Activated T-cell treated with anti-CD3 and anti-CD28 coated beads for 4 hours (primary cell): ENCODE data around the gene FBRSL1.

Source experiments
- DNase-seq: peaks from one replicate; pipeline ENCODE4 v3.0.0-alpha.2; 2020

Gene FBRSL1

GRCh38 chr12:132500142-132500855, 10.3 kb downstream of the FBRSL1 start:
- no peak for DNase-seq

- no peak for DNase-seq
Measured at GRCh38 chr12:132500856-132501180, 10.9 kb downstream of the FBRSL1 start.

- DNase-seq = no peak
Measured at GRCh38 chr12:132501204-132501940, 11.4 kb downstream of the FBRSL1 start.

DNA sequence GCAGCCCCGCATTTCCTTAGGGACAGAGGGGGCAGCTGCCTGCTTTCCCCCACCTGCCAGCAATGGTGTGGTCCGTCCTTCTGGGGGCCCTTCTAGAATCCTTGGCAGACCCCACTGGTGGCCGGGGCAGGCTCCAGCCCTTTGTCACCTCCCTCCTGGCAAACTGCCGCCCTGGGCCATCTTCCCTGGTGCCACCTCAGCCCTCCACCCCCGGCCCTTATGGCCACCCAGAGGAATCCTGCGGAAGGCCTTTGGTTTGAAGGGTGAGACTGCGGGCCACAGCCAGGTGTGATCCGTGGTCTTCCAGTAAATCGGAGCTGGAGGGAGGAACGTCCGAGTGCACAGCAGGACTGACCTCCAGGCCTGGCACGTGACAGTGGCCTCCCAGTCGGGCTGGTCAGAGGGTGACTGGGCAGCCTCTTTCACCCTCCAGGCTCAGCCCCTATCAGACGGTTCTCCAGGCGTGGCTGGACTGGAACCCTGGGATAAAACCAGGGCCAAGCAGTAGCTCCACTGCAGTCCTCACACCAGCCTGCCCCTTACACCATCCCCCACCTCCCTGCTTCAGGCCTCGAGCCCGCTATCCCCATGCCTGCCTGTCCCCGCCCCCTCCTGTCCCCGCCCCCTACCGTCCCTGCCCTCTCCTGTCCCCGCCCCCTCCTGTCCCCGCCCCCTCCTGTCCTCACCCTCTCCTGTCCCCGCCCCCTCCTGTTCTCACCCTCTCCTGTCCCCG, 12.4 kb downstream of the FBRSL1 start:
- no peak for DNase-seq

GRCh38 chr12:132502882-132503193, 12.9 kb downstream of the FBRSL1 start:
- DNase-seq = no peak

GRCh38 chr12:132503618-132504204, 13.8 kb downstream of the FBRSL1 start:
- no peak for DNase-seq

DNA sequence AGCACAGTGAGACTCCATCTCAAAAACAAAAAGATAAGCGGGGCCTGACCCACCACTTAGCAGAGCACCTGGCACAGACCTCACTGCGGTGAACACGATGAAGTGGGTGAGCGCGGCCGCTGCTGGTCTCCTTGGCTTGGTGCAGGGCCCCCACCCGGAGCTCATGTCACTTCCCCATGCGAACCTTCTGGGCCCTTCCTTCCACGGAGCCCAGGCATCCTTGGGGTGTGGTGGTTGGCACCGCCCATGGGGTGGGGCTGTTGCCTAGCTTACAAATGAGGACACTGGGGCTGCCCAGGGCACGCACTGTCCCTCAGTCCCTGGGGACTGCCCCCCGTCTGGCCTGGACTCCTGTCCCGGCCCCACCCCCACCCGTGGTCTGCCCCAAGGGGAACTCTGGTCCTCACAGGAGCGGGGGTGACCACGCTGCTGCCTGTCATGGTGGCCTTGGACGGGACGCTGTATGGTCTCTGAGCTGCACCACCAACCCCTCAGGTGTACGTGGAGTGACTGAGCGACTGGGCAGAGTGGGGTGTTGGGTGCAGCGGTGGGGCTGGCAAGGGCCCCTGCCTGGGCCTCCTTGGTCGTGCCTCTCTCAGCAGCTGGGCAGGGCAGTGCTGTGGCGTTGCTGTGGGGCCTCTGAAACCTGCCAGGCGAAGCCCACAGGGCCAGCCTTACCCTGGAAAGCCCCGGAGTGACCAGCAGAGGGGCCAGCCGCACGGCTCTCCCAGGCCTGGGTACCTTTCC, 15.3 kb downstream of the FBRSL1 start:
- DNase-seq = no peak

DNA sequence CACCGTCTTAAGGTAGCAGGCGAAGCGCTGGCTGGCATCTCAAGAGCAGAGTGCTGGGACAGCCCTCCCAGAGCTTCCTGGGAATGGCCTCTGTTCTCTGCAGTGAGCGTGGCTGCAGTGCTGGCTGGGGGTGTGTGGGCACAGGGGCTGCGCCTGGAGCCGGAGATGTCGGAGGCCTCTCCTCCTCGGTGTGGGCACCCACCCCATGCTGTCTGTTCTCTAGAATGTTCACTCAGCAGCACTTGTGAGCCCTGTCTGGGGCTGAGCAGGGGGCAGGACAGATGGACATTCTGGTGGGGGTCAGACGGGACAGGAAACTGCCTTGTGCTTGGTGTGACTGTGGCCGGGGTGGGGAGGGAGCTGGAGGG, 15.9 kb downstream of the FBRSL1 start:
- DNase-seq = no peak

DNA sequence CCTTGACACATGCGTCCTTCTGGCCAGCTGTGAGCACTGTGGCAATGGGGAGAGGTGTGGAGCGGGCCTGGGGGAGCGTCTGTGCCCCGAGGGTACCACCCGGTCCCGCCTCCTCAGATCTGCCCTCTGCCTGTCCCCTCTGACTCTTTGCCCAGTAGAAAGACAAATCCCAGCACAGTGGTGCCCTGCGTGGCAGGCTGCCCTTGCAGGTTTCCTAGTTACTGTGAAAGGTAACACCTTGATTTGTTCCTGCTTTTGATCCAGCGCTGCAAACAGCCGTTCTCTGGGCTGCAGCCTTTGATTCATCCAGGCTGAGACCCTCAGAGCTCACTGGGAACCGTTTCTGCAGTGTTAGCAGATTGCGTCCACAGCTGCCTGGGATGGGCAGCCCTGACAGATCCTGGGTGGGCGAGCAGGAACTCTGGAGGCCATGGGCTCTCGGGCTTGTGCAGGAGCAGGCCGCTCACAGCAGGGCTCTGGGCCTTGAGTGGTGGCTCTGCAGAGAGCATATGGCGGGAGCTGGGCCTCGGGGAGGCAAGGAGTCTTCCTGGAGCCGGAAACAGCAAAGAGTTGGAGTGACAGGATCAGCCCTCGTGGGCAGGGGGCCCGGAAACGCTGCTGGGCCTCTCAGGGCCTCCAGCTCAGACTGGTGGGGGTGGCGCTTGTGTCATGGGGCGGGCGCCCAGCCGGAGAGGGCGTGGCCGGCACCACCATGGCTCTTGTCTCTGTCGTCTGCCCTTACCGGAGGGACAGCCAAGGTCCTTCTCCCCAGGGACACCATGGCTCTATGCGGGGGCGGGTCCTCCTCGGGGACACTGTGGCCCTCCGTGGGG, 16.6 kb downstream of the FBRSL1 start:
- peak; percentile 40 for DNase-seq

DNA sequence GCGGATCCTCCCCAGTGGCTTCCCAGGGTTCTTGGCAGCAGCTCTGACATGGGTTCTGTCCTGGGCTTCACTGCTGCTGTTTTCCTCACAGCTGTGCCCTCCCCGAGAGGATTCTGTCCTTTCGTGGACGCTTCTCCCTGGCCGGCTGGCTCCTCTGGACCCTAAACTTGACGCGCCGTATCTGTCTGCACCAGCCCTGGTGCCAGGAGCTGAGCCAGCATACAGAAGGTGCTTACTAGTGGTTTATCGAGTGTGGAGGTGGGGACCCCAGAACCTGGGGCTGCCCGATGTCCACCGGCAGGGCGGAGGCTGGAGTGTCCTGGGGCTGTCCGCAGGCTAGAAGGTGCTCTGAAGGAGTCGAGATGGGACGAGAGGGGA, 17.2 kb downstream of the FBRSL1 start:
- no peak for DNase-seq

GRCh38 chr12:132507656-132508490, 17.9 kb downstream of the FBRSL1 start:
- DNase-seq = no peak

DNA sequence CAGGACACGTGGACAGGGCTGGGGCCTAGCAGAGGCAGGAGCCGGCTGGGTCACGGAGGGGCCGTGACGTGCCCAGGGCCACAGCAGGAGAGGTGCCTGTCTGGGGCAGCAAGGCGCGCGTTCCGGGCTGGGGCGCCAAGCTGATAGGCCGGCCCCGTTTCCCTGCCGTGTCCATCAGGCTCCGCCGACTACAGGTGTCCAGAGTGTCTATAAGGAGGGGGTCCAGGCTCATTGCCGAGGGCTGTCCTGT, 18.5 kb downstream of the FBRSL1 start:
- DNase-seq = no peak

DNA sequence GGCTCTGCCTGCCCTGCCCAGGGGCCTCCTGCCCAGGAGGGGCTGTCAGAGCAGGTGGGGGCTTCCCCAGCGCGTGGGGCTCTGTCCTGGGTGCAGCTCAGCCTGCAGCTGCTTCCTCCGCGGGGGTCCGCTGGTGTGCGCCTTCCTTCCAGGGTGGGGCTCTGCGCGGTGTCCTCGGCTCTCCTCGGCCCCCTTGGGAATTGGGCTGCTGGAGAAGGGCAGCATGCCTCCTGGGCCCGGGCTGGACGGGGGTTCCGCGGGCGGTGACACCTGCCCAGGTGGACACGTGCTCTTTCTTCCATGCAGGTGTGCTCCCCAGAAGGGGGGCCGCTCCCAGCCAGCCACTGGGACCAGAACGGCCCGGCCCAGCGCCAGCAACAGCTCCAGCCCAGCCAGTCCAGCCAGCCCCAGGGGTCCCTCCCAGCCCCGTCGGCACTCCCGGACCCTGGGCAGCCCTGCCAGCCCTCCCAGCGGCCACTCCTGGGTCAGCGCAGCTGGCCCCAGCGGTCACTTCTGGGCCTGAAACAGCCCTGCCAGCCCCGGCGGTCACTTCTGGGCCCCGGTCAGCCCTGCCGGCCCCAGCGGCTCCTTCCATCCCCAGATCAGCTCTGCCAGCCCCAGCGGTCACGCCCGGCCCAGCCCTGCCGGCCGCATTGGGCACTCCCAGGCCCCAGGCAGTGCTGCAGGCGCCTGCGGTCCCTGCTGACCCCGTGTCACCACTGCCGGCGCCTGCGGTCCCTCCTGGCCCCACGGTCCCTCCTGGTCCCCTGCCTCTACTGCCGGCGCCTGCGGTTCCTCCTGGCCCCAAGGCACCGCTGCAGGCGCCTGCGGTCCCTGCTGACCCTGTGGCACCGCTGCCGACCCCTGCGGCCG, 19.1 kb downstream of the FBRSL1 start:
- no peak for DNase-seq

DNA sequence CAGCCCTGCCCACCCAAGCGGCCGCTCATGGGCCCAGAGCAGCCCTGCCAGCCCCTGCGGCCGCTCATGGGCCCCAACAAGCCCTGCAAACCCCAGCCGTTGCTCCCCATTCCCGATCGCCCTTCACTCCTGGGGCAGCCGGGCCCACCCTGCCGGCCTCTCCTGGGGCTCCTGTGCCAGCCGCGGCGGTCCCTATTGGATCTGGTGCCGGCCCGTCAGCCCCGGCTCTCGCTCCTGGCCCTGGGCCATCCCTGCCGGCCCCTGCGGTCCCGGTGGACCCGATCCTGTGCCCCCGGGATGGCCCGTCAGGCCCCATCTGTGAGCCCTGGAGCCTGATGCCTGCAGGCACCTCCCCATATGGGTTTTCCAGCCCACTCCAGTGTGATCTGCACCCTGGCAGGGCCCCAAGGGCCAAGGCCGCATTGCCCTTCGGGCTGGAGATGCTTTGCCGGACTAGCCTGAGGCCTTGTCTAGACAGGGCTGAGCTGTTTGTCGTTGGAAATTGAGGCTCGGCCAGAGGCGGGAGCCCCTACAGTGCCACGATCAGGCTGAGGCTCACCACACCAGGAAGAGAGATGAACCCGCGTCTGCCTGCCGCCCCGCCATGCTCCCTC, 20.3 kb downstream of the FBRSL1 start:
- no peak for DNase-seq

DNA sequence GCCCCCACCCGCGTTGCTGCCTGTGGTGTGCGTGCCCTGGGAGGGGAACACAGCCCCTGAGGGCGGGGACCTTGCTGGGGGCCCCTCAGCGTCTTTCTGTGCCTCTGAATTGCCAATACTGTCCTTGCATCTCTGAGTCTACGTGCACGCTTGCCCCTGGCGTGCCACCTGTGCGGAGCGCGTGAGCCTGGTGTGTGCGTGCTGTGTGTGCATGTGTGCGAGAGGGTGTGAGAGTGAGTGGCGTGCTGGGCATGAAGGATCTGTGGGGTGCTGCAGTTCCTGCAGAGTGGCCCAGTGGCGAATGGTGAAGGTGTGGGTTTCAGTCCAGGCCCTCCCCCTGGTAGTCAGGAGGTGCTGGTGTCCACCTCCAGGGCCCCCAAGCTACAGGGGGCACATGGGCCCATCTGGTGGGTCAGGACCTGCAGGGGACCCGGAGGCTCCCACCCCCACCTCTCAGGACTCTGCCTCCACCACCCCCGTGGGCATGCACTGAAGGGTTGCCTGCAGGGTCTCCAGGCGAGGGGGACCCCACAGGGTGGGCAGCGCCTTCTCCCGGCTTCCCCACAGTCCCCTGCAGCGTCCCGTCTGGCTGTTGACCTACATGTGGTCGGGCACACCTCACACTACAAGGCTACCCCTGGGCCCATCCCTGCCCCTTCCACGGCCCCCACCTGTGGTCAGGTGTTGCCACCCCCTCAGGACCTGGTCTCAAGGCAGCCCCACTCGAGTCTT, 21.0 kb downstream of the FBRSL1 start:
- DNase-seq = no peak

- no peak for DNase-seq
Measured at GRCh38 chr12:132511516-132512196, 21.7 kb downstream of the FBRSL1 start.

DNA sequence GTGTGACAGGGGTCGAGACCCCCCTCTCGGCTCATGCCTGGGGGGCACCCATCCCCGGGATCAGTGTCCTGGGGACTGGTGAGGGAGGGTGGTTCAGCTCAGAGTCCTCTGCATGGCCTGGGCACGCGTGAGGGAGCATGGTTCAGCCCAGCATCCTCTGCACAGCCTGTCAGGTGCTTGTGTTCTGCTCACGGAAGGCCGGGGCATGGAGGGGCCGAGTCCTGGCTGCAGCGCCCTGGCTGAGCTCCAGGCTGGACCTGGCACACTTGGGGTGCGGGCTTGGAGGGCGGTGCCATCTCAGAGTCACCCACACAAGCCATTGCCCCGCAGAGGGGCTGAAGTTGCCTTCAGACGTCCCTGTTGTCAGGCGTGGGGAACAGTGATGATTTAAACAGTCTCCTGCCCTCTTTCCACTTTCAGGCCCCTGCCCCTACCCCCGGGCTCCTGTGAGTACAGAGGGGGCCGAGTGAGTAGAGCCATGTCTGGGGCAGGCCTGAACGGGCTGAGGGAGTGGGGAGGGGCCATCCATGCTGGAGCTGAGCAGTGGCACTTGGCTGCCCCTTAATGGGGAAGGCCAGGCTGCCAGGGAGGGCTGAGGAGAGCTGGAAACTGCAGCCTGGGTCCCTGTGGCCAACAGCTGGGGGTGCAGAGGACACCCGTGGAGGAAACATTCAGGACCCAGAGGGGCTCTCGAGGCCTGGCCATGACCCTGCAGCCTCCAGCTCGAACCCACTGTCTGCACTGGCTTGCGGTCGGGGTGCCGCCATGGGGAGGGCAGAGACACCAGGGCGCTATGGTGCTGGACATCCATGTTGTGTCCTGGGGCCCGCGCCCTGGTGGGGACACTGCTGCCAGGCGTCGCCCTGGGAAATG, 22.5 kb downstream of the FBRSL1 start:
- no peak for DNase-seq

GRCh38 chr12:132513070-132513398, 23.1 kb downstream of the FBRSL1 start:
- DNase-seq = no peak
